GM12801 (cell line): ENCODE data around the gene CIPC.

Source experiments
- TF ChIP-seq, protein P1 (sequence below): IDR thresholded peaks from one replicate; pipeline ENCODE4 v1.5.1; 2011; ENCODE audit warnings: control low read depth; ENCODE audit not compliant: insufficient read length; ENCODE audit errors: extremely low read depth

Gene CIPC

DNA sequence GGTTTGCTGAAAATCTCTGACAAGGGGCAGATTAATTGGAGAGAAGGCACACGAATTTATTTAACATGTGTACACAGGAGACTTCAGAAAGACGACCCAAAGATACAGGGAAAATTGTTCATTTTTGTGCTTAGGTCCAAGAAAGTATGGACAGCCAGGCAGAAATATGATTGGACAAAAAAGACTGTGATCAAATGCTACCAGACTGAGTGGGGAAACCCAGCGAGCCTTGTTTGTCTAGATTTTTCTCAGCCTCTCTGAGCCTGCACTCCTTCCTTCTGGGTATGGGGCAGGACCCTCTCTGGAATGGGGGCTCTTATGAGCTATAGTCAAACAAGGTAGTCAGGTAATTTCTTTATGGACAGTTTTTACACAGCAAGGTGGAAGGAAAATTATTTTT, 10.4 kb upstream of the CIPC start:
- TF ChIP-seq, protein P1, sequence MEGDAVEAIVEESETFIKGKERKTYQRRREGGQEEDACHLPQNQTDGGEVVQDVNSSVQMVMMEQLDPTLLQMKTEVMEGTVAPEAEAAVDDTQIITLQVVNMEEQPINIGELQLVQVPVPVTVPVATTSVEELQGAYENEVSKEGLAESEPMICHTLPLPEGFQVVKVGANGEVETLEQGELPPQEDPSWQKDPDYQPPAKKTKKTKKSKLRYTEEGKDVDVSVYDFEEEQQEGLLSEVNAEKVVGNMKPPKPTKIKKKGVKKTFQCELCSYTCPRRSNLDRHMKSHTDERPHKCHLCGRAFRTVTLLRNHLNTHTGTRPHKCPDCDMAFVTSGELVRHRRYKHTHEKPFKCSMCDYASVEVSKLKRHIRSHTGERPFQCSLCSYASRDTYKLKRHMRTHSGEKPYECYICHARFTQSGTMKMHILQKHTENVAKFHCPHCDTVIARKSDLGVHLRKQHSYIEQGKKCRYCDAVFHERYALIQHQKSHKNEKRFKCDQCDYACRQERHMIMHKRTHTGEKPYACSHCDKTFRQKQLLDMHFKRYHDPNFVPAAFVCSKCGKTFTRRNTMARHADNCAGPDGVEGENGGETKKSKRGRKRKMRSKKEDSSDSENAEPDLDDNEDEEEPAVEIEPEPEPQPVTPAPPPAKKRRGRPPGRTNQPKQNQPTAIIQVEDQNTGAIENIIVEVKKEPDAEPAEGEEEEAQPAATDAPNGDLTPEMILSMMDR = no peak

DNA sequence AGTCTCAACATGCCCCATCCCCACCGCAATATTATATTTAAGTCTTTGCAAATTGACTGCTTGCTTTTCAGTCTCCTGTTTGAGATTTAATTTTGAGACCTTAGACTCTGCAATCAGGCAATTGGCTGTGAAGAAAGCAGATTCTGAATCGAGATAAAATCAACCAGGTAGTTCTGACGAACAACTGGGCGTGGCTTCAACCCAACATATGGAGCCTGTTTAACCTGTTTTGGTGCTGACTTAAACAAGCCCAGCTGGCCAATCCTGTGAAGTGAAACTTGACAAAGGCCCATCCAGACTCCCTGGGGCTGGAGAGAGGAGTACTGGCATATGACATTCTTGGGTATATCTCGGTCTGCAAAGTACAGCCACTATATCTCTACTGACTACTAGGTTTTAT, 9.8 kb upstream of the CIPC start:
- TF ChIP-seq, protein P1 = no peak

DNA sequence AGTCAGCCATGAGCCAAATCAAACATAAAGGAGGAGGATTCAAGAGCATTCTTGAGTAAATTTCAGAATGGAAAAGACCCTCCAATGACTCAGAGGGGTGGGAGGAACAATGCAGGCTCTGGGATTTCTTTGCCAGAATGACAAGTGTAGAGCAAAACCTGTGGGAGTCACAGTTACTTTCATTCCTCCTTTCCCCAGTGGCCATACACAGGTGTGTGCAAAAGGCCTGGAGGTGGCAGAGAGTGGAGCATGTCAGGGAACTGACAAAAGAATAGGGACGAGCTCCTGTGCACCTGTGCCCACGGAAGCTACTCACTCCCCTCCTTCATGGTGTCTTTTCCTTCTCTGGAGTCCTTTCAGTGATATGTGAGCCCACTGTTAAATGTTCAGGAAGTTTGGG, 9.4 kb upstream of the CIPC start:
- TF ChIP-seq, protein P1 = no peak

DNA sequence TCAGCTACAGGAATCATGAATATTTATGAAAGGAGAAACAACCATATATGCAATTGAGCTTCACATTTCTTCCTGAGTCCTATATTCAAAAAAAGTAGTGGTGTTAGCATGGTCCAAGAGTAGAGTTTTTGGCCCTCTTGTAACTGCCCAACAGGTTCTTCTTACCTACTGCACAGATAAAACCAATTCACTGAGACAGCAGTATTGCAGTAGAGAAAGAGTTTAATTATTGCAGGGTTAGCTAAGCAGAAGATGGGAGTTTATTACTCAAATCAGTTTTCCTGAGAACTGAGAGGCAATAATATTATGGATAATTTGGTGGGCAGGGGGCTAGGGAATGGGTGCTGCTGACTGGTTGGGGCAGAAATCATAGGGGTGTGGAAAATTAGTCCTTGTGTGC, 6.5 kb upstream of the CIPC start:
- TF ChIP-seq, protein P1 = no peak

DNA sequence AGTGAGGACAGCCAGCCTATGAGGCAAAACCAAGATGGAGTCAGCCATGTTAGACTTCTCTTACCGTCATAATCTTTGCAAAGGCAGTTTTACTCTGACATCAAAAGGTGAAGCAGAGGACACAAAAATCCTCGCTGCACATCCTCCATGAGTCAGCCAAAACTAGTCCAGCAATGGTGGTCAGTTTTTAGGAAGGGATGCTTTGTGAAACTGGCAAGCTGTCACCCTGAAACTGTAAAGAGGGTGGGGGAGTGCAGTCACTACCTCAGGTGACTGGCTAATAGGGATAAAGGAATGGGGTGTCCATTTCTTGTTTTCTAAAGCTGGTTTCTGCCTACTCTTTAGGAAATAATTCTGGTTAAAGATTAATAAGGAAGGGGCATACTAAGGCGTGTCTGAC, 5.4 kb upstream of the CIPC start:
- TF ChIP-seq, protein P1 = no peak

DNA sequence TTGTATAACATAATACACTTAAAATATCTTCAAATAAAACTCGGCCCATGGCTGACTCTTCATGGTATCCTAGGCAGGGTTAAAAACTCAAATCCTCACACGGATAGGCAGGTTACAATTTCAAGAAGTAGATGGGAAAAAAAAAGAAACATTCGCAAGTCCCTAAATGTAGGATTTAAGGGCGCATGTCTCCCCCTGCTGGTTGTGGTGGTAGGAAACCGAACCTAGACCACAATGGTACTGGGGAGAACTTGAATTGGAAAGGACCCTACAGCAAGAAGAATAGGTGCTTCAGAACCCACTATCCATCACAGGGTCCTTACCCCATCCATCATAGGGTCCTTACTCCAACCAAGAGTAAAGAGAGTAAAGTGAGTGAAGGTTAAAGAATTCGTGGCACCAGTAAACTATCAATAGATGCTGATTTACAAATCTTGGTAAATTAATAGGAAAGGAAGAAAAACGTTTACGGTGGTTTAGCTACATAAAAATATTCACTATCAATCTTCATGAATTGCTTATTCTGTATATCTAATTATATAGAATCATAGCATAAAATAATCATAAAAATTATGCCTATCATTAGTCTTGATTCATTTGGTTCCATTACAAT, 3.3 kb upstream of the CIPC start:
- TF ChIP-seq, protein P1 = peak; percentile 12

DNA sequence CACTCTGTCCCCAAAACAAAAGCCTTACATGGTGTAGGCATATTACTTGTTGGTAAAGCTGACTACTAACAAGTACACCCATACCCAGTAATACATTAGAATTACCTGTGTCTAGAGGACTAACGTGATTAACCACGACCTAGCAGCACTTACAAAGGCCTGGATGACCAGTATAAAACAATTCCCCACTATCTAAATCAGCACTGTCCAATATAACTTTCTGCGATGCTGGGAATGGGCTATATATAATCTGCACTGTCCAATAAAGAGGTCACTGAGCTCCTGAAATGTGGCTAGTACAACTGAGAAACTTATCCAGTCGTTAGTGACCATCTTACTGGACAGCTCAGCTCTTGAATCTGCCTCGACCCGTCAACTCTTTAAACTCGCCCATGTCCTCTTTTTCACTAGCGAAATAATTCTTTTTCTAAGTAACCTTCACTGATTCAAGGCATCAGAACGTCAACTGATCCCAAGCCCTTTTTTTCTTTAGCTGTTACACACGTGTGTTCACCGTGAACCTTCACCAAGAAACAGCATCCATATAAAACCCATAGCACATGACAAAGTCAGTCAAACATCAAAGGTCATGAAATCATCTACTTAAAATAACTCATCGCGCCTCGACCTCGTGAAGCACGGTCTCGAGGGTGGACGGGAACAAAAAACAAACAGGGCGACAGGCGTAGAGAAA, 905 bp upstream of the CIPC start:
- TF ChIP-seq, protein P1 = no peak
